ENCODE data around the gene ZBTB32. TPM values are rescaled to one million over a fixed set of nuclear protein-coding genes. Genes with fewer than 3 reads are reported as not detected.
"Not testable (repeated sequence)": the region's sequence is repeated elsewhere in the genome, so short reads cannot be mapped to it uniquely, and the experiment has no call there.

Gene ZBTB32
- total RNA-seq, 1 donor: not detected

DNA sequence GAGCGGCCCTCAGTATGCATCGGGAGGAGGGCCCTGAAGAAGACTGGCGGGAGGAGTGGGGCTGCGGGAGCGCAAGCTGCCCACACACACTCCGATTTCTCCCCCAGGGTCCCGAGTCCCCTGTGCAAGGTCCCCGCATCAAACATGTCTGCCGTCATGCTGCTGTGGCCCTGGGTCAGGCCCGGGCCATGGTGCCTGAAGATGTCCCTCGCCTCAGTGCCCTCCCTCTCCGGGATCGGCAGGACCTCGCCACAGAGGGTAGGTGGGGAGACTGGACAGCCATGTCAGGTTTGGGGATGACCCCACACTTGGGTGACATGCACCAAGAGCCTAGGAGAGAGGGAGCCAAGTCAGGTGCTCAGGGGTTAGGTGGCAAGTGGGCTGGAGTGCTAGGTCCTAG lies 18.1 kb downstream of the ZBTB32 start:
- no peak overlapping the region for H3K4me2 ChIP-seq (ENCODE audit: insufficient read depth, low read length)
- H3K4me3 ChIP-seq (ENCODE audit: insufficient read depth, low read length): no peak overlapping the region
- no peak for TF ChIP-seq CTCF (IDR thresholded peaks at IDR 0.05; ENCODE audit: extremely low read depth, low read depth, low read length)
- H3K27ac ChIP-seq (ENCODE audit: low read depth, low read length): no peak overlapping the region
- peaks cover 28% of the 10 kb centered on the region for H4K20me1 ChIP-seq (ENCODE audit: insufficient read depth, low read length)
- peaks cover 46% of the 10 kb centered on the region for H3K79me2 ChIP-seq (ENCODE audit: insufficient read depth, low read length)
- no peak overlapping the region for H2AFZ ChIP-seq (ENCODE audit: low read length)
- peak; percentile 75 for DNase-seq (ENCODE audit: insufficient read length, low spot score, missing footprints)
- no peaks in the 10 kb centered on the region for H3K9me3 ChIP-seq (ENCODE audit: low read depth, low read length)
- H3K36me3 ChIP-seq (ENCODE audit: insufficient read depth, low read length): peaks cover 63% of the 10 kb centered on the region
- H3K27me3 ChIP-seq (ENCODE audit: insufficient read depth, low read length): no peaks in the 10 kb centered on the region
- H3K4me1 ChIP-seq (ENCODE audit: insufficient read depth, low read length): peaks cover 8% of the 10 kb centered on the region

- Histone ChIP-seq H3K9me3 (ENCODE audit: low read depth, low read length) (no peaks in the 10 kb centered on the region), H3K79me2 (ENCODE audit: insufficient read depth, low read length) (peaks cover 46% of the 10 kb centered on the region), H4K20me1 (ENCODE audit: insufficient read depth, low read length) (peaks cover 28% of the 10 kb centered on the region), H3K36me3 (ENCODE audit: insufficient read depth, low read length) (peaks cover 67% of the 10 kb centered on the region), H3K4me3 (ENCODE audit: insufficient read depth, low read length) (no peak overlapping the region), H3K4me2 (ENCODE audit: insufficient read depth, low read length) (no peak overlapping the region), H3K4me1 (ENCODE audit: insufficient read depth, low read length) (peaks cover 8% of the 10 kb centered on the region), H3K27ac (ENCODE audit: low read depth, low read length) (no peak overlapping the region), H3K27me3 (ENCODE audit: insufficient read depth, low read length) (no peaks in the 10 kb centered on the region), H2AFZ (ENCODE audit: low read length) (no peak overlapping the region)
- DNase-seq (ENCODE audit: insufficient read length, low spot score, missing footprints): peak; percentile 68
- no peak for TF ChIP-seq CTCF (IDR thresholded peaks at IDR 0.05; ENCODE audit: extremely low read depth, low read depth, low read length)
Measured at GRCh38 chr19:35722897-35723296, 18.5 kb downstream of the ZBTB32 start.

DNA sequence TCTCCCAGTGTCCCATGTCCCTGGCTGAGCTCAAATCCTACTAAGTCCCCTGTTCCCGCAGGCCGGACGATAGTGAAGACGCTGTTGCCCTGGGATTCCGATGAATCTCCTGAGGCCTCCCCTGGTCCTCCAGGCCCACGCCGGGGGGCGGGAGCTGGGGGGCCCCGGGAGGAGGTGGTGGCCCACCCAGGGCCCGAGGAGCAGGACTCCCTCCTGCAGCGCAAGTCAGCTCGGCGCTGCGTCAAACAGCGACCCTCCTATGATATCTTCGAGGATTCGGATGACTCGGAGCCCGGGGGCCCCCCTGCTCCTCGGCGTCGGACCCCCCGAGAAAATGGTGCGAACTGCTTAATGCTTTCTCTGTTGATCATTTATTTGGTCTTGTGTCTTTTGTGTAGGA lies 19.3 kb downstream of the ZBTB32 start:
- no peak for TF ChIP-seq CTCF (IDR thresholded peaks at IDR 0.05; ENCODE audit: extremely low read depth, low read depth, low read length)
- H3K4me1 ChIP-seq (ENCODE audit: insufficient read depth, low read length): peaks cover 7% of the 10 kb centered on the region
- peaks cover 73% of the 10 kb centered on the region for H3K36me3 ChIP-seq (ENCODE audit: insufficient read depth, low read length)
- H3K27me3 ChIP-seq (ENCODE audit: insufficient read depth, low read length): no peaks in the 10 kb centered on the region
- H3K9me3 ChIP-seq (ENCODE audit: low read depth, low read length): no peaks in the 10 kb centered on the region
- peaks cover 25% of the 10 kb centered on the region for H4K20me1 ChIP-seq (ENCODE audit: insufficient read depth, low read length)
- no peak overlapping the region for H3K4me3 ChIP-seq (ENCODE audit: insufficient read depth, low read length)
- H3K79me2 ChIP-seq (ENCODE audit: insufficient read depth, low read length): peaks cover 41% of the 10 kb centered on the region
- no peak overlapping the region for H3K4me2 ChIP-seq (ENCODE audit: insufficient read depth, low read length)
- no peak overlapping the region for H3K27ac ChIP-seq (ENCODE audit: low read depth, low read length)
- no peak for DNase-seq (ENCODE audit: insufficient read length, low spot score, missing footprints)
- H2AFZ ChIP-seq (ENCODE audit: low read length): no peak overlapping the region

DNA sequence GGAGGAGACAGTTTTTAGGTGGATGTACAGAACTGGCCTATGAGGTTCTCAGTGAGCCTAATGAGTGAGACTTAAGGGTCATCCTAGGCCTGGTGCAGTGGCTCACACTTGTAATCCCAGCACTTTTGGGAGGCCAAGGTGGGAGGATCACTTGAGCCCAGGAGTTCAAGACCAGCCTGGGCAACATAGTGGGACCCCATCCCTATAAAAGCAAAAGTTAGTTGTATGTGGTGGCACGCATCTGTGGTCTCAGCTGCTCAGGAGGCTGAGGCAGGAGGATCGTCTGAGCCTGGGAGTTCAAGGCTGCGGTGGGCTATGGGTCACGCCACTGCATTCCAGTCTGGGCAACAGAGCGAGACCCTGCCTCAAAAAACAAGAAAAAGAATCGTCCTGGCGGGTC lies 19.8 kb downstream of the ZBTB32 start:
- H3K4me3 ChIP-seq (ENCODE audit: insufficient read depth, low read length); H3K9me3 ChIP-seq (ENCODE audit: low read depth, low read length); H3K4me2 ChIP-seq (ENCODE audit: insufficient read depth, low read length); H2AFZ ChIP-seq (ENCODE audit: low read length); H3K4me1 ChIP-seq (ENCODE audit: insufficient read depth, low read length); H3K27ac ChIP-seq (ENCODE audit: low read depth, low read length); DNase-seq (ENCODE audit: insufficient read length, low spot score, missing footprints); H3K27me3 ChIP-seq (ENCODE audit: insufficient read depth, low read length): not testable (repeated sequence)
- Histone ChIP-seq H3K36me3 (ENCODE audit: insufficient read depth, low read length) (peaks cover 78% of the 10 kb centered on the region), H3K79me2 (ENCODE audit: insufficient read depth, low read length) (peaks cover 36% of the 10 kb centered on the region), H4K20me1 (ENCODE audit: insufficient read depth, low read length) (peaks cover 20% of the 10 kb centered on the region)
